Activated CD4-positive, alpha-beta T cell treated with anti-CD3 and anti-CD28 coated beads for 36 hours (primary cell): ENCODE data around the gene ZNF740. TPM values are rescaled to one million over a fixed set of nuclear protein-coding genes. Genes with fewer than 3 reads are reported as not detected.

Experiments used
- ATAC-seq: fragments of 200-7000 bp; cut with Tn5 transposase; one replicate; pipeline ENCODE4 v1.10.0; 2021; ENCODE audit warnings: mild to moderate bottlenecking, moderate library complexity
- CTCF ChIA-PET: fragments of 350-600 bp; sonication (Branson Sonifier 250); formaldehyde crosslinking; loops from one replicate; lab custom pipeline; 2021; ENCODE audit warnings: antibody characterized with exemption; lab: Charles Lee
- POLR2A ChIA-PET: fragments of 350-600 bp; sonication (Branson Sonifier 250); formaldehyde crosslinking; loops from one replicate; lab custom pipeline; 2021; ENCODE audit warnings: antibody characterized with exemption, inconsistent platforms; lab: Charles Lee
- DNase-seq: peaks from one replicate; pipeline ENCODE4 v3.0.0-alpha.2; 2020
- H3K27ac Mint-ChIP-seq: one replicate; pipeline ENCODE4 v1.8.0; 2021; ENCODE audit warnings: mixed read lengths
- H3K27me3 Mint-ChIP-seq: one replicate; pipeline ENCODE4 v1.8.0; 2021; ENCODE audit warnings: mixed read lengths
- H3K36me3 Mint-ChIP-seq: one replicate; pipeline ENCODE4 v1.8.0; 2021; ENCODE audit warnings: low read depth, mixed read lengths
- H3K4me1 Mint-ChIP-seq: one replicate; pipeline ENCODE4 v1.8.0; 2021; ENCODE audit warnings: mixed read lengths
- H3K4me3 Mint-ChIP-seq: one replicate; pipeline ENCODE4 v1.8.0; 2021; ENCODE audit warnings: mild to moderate bottlenecking, moderate library complexity, mixed read lengths
- H3K9me3 Mint-ChIP-seq: one replicate; pipeline ENCODE4 v1.8.0; 2021; ENCODE audit warnings: low read depth, mixed read lengths
- intact Hi-C, 2 experiments: fragments of 100-400 bp; cut with DNase I in 1 of 2; cut with micrococcal nuclease in 1 of 2; formaldehyde crosslinking; loops; one replicate each; pipeline versions ENCODE4 v1.14.2 to v1.15.1; 2022 to 2024; cut with DNase I, micrococcal nuclease
- total RNA-seq, 2 experiments: library from RNA; stranded (reverse); gene quantifications; one replicate each; pipeline ENCODE4 v1.2.3, GENCODE V29; 2021

Gene ZNF740
- total RNA-seq, 2 experiments from 2014 or later: 34.9 to 40.2 TPM

- Mint-ChIP-seq H3K9me3 (no peaks in the 10 kb centered on the region), H3K27ac (no peak overlapping the region), H3K36me3 (peaks cover 20% of the 10 kb centered on the region), H3K4me3 (no peak overlapping the region), H3K27me3 (no peaks in the 10 kb centered on the region), H3K4me1 (peaks cover 62% of the 10 kb centered on the region)
- intact Hi-C loops: loop anchor here (1.0 to 10.0 kb wide), 6 partner anchors 38 to 132 kb away; partner anchors contain the start of genes AAAS (in 2 of the 2) and ESPL1 (in 1 of the 2)
- POLR2A ChIA-PET: no interaction called here
- DNase-seq (no peak), ATAC-seq (no peak)
- CTCF ChIA-PET: interaction anchor here (0.5 to 10.7 kb wide), 22 partner anchors 10 to 641 kb away, joined by 3 to 173 read pairs (median 4); partner anchors contain the start of genes AAAS, ESPL1, MYG1 and PFDN5
These were observed 32.4 kb downstream of the ZNF740 start for GRCh38 chr12:53212931-53213330.

- CTCF ChIA-PET: interaction anchor here (0.6 to 10.7 kb wide), 24 partner anchors 10 to 295 kb away, joined by 3 to 173 read pairs (median 7); partner anchors contain the start of genes AAAS, CSAD, ESPL1 and MYG1
- peaks cover 62% of the 10 kb centered on the region for H3K4me1 Mint-ChIP-seq
- H3K4me3 Mint-ChIP-seq: no peak overlapping the region
- no peak overlapping the region for H3K27ac Mint-ChIP-seq
- no peaks in the 10 kb centered on the region for H3K9me3 Mint-ChIP-seq
- peak; percentile 70 for ATAC-seq
- intact Hi-C loops: loop anchor here (1.0 to 10.0 kb wide), 6 partner anchors 38 to 132 kb away; partner anchors contain the start of genes AAAS (in 2 of the 2) and ESPL1 (in 1 of the 2)
- POLR2A ChIA-PET: interaction anchor here (1.1 kb wide), 1 partner anchor 56 kb away, joined by 4 read pairs; no protein-coding TSS in a partner anchor
- H3K36me3 Mint-ChIP-seq: peaks cover 20% of the 10 kb centered on the region
- DNase-seq: peak; percentile 92
- no peaks in the 10 kb centered on the region for H3K27me3 Mint-ChIP-seq
These were observed 32.8 kb downstream of the ZNF740 start for GRCh38 chr12:53213348-53213747.

GRCh38 chr12:53214221-53214620 lies 33.7 kb downstream of the ZNF740 start:
- CTCF ChIA-PET: interaction anchor here (0.6 to 10.7 kb wide), 23 partner anchors 9 to 294 kb away, joined by 3 to 173 read pairs (median 8); partner anchors contain the start of genes AAAS, CSAD, ESPL1 and MYG1
- DNase-seq: no peak
- Mint-ChIP-seq H3K27me3 (no peaks in the 10 kb centered on the region), H3K27ac (peak overlapping the region; percentile 20), H3K9me3 (no peaks in the 10 kb centered on the region), H3K4me1 (peaks cover 59% of the 10 kb centered on the region), H3K36me3 (peaks cover 17% of the 10 kb centered on the region), H3K4me3 (no peak overlapping the region)
- POLR2A ChIA-PET: interaction anchor here (0.6 to 1.1 kb wide), 2 partner anchors 14 to 55 kb away, joined by 3 to 4 read pairs; no protein-coding TSS in a partner anchor
- no peak for ATAC-seq
- intact Hi-C loops: loop anchor here in 1 of 2 experiments (10.0 kb wide), 1 partner anchor 111 kb away; the partner anchor contains the start of gene AAAS

DNA sequence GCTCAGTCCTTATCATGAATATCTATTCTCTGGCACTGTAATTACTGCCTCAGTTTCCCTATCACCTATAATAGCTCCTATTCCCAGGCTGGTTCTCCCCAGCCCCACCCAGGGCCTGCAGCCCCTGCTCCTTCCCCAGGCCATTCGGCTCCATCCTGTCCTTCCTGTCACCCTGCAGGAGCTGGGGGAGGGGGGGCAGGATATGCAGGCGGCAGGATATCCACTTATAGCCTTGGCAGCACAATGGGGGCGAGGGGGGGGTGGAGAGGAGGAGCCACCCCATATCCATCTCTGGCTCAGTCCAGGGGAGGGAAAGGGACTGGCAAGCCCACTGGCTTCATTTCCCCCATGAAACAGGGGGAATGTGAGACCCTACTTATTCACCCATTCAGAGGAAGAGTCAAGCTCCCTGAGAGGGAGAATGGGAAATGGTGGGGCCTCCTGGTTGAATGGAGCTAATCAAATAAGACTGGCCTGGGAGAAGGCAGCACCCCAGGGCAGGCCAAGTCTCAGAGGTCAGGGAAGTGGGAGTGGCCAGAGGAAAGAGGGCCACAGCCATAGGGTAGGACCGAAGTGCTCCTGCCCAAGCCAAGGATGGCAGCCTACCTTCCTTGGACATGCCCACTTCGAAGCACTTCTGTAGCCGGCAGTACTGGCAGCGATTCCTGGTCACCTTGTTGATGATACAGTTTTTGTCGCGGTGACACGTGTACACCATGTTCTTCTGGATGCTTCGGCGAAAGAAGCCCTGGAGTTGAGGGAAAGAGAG lies 34.3 kb downstream of the ZNF740 start:
- ChIA-PET CTCF (interaction anchor here (0.6 to 10.7 kb wide), 21 partner anchors 9 to 157 kb away, joined by 3 to 173 read pairs (median 8); partner anchors contain the start of genes AAAS, ESPL1, MYG1 and PFDN5), POLR2A (interaction anchor here (0.6 to 1.3 kb wide), 2 partner anchors 15 to 38 kb away, joined by 3 read pairs; no protein-coding TSS in a partner anchor)
- no peak for ATAC-seq
- H3K4me1 Mint-ChIP-seq: peaks cover 57% of the 10 kb centered on the region
- no peaks in the 10 kb centered on the region for H3K9me3 Mint-ChIP-seq
- peak overlapping the region; percentile 20 for H3K27ac Mint-ChIP-seq
- DNase-seq: no peak
- intact Hi-C loops: loop anchor here in 1 of 2 experiments (10.0 kb wide), 1 partner anchor 110 kb away; the partner anchor contains the start of gene AAAS
- no peak overlapping the region for H3K4me3 Mint-ChIP-seq
- no peaks in the 10 kb centered on the region for H3K27me3 Mint-ChIP-seq
- H3K36me3 Mint-ChIP-seq: peaks cover 17% of the 10 kb centered on the region

DNA sequence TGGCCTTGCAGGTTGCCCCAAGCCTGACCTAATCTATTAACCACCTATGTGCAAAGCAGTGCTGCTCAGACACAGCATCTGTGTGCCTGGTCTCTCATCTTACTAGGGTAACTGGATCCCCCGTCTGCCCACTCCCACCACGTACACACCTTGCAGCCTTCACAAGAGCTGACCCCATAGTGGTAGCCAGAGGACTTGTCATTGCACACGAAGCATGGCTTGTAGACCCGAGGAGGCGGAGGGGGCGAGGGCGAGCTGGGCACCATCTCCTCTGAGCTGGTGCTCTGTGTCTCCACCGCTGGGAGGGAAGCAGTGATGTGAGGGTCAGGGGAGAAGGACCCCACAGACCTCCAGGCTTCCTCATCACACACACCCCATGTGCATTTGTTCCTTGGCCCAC lies 35.0 kb downstream of the ZNF740 start:
- intact Hi-C loops: loop anchor here in 1 of 2 experiments (10.0 kb wide), 1 partner anchor 109 kb away; the partner anchor contains the start of gene AAAS
- Mint-ChIP-seq H3K4me1 (peaks cover 57% of the 10 kb centered on the region), H3K9me3 (no peaks in the 10 kb centered on the region), H3K36me3 (peaks cover 17% of the 10 kb centered on the region), H3K27ac (peak overlapping the region; percentile 59), H3K4me3 (no peak overlapping the region), H3K27me3 (no peaks in the 10 kb centered on the region)
- ATAC-seq: no peak
- ChIA-PET CTCF (interaction anchor here (1.1 to 10.7 kb wide), 12 partner anchors 13 to 531 kb away, joined by 3 to 173 read pairs (median 6); partner anchors contain the start of genes AAAS, ESPL1, MYG1 and PFDN5), POLR2A (interaction anchor here (0.5 to 1.3 kb wide), 2 partner anchors 11 to 37 kb away, joined by 3 read pairs; no protein-coding TSS in a partner anchor)
- DNase-seq: no peak

- no peaks in the 10 kb centered on the region for H3K27me3 Mint-ChIP-seq
- intact Hi-C loops: loop anchor here in 1 of 2 experiments (10.0 kb wide), 1 partner anchor 108 kb away; the partner anchor contains the start of gene AAAS
- H3K4me3 Mint-ChIP-seq: peak overlapping the region; percentile 83
- H3K9me3 Mint-ChIP-seq: no peaks in the 10 kb centered on the region
- H3K4me1 Mint-ChIP-seq: peaks cover 62% of the 10 kb centered on the region
- ChIA-PET POLR2A (interaction anchor here (0.5 to 1.0 kb wide), 3 partner anchors 107 to 1397 kb away, joined by 3 to 5 read pairs (median 4); no protein-coding TSS in a partner anchor), CTCF (interaction anchor here (0.6 to 10.7 kb wide), 14 partner anchors 8 to 204 kb away, joined by 3 to 173 read pairs (median 4); partner anchors contain the start of genes AAAS, ESPL1, MYG1 and PFDN5)
- ATAC-seq (no peak), DNase-seq (peak; percentile 75)
- H3K27ac Mint-ChIP-seq: peak overlapping the region; percentile 95
- peaks cover 13% of the 10 kb centered on the region for H3K36me3 Mint-ChIP-seq
These were observed 36.8 kb downstream of the ZNF740 start for GRCh38 chr12:53217051-53217930.

DNA sequence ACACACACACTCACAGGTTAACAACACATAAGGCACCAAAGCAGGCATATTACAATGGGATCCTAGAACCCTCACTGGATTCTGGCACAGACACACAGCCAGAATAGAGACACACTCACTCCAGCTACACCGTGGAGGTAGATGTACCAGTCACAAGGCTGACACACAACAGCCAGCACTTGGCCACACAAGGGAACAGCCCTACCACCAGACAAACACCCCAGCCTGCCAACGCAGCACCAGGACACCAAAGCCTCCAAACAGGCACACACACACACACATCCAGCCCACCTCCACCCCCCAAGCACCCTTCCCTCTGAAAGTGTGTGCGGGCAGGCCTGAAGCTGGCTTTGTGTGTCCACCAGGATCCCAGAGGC lies 37.4 kb downstream of the ZNF740 start:
- no peaks in the 10 kb centered on the region for H3K27me3 Mint-ChIP-seq
- no peaks in the 10 kb centered on the region for H3K9me3 Mint-ChIP-seq
- ATAC-seq: no peak
- H3K27ac Mint-ChIP-seq: peak overlapping the region; percentile 95
- CTCF ChIA-PET: interaction anchor here (0.6 to 10.7 kb wide), 8 partner anchors 9 to 104 kb away, joined by 3 to 173 read pairs (median 9); partner anchors contain the start of genes AAAS, ESPL1, MYG1 and PFDN5
- DNase-seq: peak; percentile 46
- H3K4me3 Mint-ChIP-seq: peak overlapping the region; percentile 83
- intact Hi-C loops: loop anchor here in 1 of 2 experiments (1.0 to 10.0 kb wide), 3 partner anchors 10 to 107 kb away; partner anchors contain the start of gene AAAS
- H3K4me1 Mint-ChIP-seq: peaks cover 66% of the 10 kb centered on the region
- POLR2A ChIA-PET: interaction anchor here (1.0 kb wide), 1 partner anchor 106 kb away, joined by 3 read pairs; no protein-coding TSS in a partner anchor
- peaks cover 11% of the 10 kb centered on the region for H3K36me3 Mint-ChIP-seq

DNA sequence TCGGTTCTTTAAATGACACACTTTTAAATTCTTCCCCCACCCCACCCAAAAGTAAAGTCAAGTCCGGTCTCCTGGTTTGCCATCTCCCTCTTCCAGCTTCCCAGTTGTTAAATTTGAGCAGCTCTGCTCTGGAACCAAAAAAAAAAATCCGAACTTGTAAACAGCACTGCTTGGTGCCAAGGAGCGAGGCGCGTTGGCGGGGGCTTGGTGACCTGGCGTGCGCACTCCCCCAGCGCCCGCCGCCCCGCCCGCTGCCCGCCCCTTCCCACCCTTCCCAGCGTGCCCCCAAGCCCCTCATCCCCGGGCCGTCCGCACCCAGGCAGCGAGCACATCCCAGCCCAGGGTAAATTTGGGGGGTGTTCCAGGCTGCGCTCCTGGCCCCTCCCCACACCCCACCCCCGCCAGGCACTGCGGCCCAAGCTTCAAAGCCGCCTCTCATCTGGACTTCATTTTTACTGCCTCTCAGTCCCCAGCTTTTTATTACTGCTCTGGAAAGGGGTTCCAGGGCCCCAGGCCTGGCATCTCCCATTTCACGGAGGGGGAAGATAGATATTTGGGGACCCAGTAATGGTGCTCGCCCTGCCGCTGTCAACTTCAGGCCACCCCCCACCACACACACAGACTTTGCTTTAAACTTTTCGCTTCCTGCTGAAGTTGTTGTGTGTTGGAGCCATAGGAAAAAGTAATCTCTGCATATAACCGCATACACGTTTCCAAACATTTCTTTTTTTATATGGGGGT lies 38.2 kb downstream of the ZNF740 start:
- POLR2A ChIA-PET: interaction anchor here (1.1 to 1.9 kb wide), 3 partner anchors 49 to 106 kb away, joined by 3 to 6 read pairs (median 6); partner anchors contain the start of genes ESPL1 and MYG1
- no peak for ATAC-seq
- no peaks in the 10 kb centered on the region for H3K27me3 Mint-ChIP-seq
- intact Hi-C loops: loop anchor here in 1 of 2 experiments (1.0 to 10.0 kb wide), 4 partner anchors 10 to 106 kb away; partner anchors contain the start of genes AAAS, CSAD and ZNF740
- CTCF ChIA-PET: interaction anchor here (0.6 to 10.7 kb wide), 8 partner anchors 9 to 170 kb away, joined by 3 to 173 read pairs (median 8); partner anchors contain the start of genes AAAS, ESPL1, MYG1 and PFDN5
- peaks cover 6% of the 10 kb centered on the region for H3K36me3 Mint-ChIP-seq
- H3K27ac Mint-ChIP-seq: peak overlapping the region; percentile 95
- peak overlapping the region; percentile 83 for H3K4me3 Mint-ChIP-seq
- peaks cover 65% of the 10 kb centered on the region for H3K4me1 Mint-ChIP-seq
- H3K9me3 Mint-ChIP-seq: no peaks in the 10 kb centered on the region
- peak; percentile 41 for DNase-seq

GRCh38 chr12:53219292-53219955 lies 38.9 kb downstream of the ZNF740 start:
- Mint-ChIP-seq H3K27ac (peak overlapping the region; percentile 91), H3K9me3 (no peaks in the 10 kb centered on the region), H3K4me3 (peak overlapping the region; percentile 83), H3K27me3 (no peaks in the 10 kb centered on the region), H3K4me1 (peaks cover 71% of the 10 kb centered on the region), H3K36me3 (peaks cover 3% of the 10 kb centered on the region)
- ChIA-PET POLR2A (interaction anchor here (0.8 to 1.9 kb wide), 10 partner anchors 9 to 160 kb away, joined by 3 to 13 read pairs (median 6); partner anchors contain the start of genes CSAD, ESPL1, MYG1 and PFDN5), CTCF (interaction anchor here (0.6 to 10.7 kb wide), 13 partner anchors 8 to 171 kb away, joined by 3 to 173 read pairs (median 5); partner anchors contain the start of genes AAAS, CSAD, ESPL1 and MYG1)
- ATAC-seq (peak; percentile 18), DNase-seq (peak; percentile 80)
- intact Hi-C loops: loop anchor here in 1 of 2 experiments (1.0 to 10.0 kb wide), 3 partner anchors 31 to 105 kb away; partner anchors contain the start of genes AAAS, CSAD and ZNF740
